Measurements from ENCODE around the gene PSMD1. TPM values are rescaled to one million over a fixed set of nuclear protein-coding genes. Genes with fewer than 3 reads are reported as not detected.

Gene PSMD1
- polyA plus RNA-seq, 1 donor from 2014 or later = 83.8 TPM

- H4K20me1 ChIP-seq (ENCODE audit: insufficient read depth) = no peaks in the 10 kb centered on the region
- H3F3A ChIP-seq (ENCODE audit: insufficient read depth, low read length, poor library complexity, severe bottlenecking) = no peaks in the 10 kb centered on the region
- H3K79me2 ChIP-seq (replicated peaks; ENCODE audit: insufficient read depth, low read length) = no peaks in the 10 kb centered on the region
- no peak overlapping the region for H2AFZ ChIP-seq (ENCODE audit: low read depth, low read length)
- H3K9me3 ChIP-seq (ENCODE audit: low read length) = no peaks in the 10 kb centered on the region
- no peaks in the 10 kb centered on the region for H3K9me2 ChIP-seq (ENCODE audit: insufficient read depth, low read length)
- H3K4me3 ChIP-seq (ENCODE audit: low read length) = no peak overlapping the region
- no peaks in the 10 kb centered on the region for H3K36me3 ChIP-seq (ENCODE audit: insufficient read depth, low read length)
- H3K27ac ChIP-seq (ENCODE audit: low read length) = no peak overlapping the region
- H3K4me2 ChIP-seq (ENCODE audit: low read length) = no peak overlapping the region
- no peak for TF ChIP-seq REST (IDR thresholded peaks at IDR 0.05; ENCODE audit: borderline replicate concordance)
- TF ChIP-seq RAD21 (conservative IDR thresholded peaks at IDR 0.05) = no peak
- TF ChIP-seq TAF1 (IDR thresholded peaks at IDR 0.05; ENCODE audit: low read depth) = no peak
- TF ChIP-seq EZH2 (IDR thresholded peaks at IDR 0.05; ENCODE audit: borderline replicate concordance, insufficient read depth, low read length, poor library complexity, severe bottlenecking) = no peak
- TF ChIP-seq POLR2AphosphoS5 (IDR thresholded peaks at IDR 0.05) = no peak
- TF ChIP-seq MXI1 (conservative IDR thresholded peaks at IDR 0.05; ENCODE audit: poor library complexity, severe bottlenecking) = no peak
- TF ChIP-seq EP300 (conservative IDR thresholded peaks at IDR 0.05; ENCODE audit: poor library complexity, severe bottlenecking) = no peak
- TF ChIP-seq SMC3 (conservative IDR thresholded peaks at IDR 0.05; ENCODE audit: poor library complexity) = no peak
- no peak for TF ChIP-seq CTCF (IDR thresholded peaks at IDR 0.05; ENCODE audit: poor library complexity, severe bottlenecking)
- no peak overlapping the region for H3K9ac ChIP-seq (ENCODE audit: low read length)
- peaks cover 17% of the 10 kb centered on the region for H3K27me3 ChIP-seq (ENCODE audit: insufficient read depth, low read depth, low read length)
These were observed 15.5 kb upstream of the PSMD1 start for GRCh38 chr2:231041061-231041689.

GRCh38 chr2:231043796-231044195 is 12.9 kb upstream of the PSMD1 start:
- no peak for TF ChIP-seq SMC3 (conservative IDR thresholded peaks at IDR 0.05; ENCODE audit: poor library complexity)
- TF ChIP-seq POLR2AphosphoS5 (IDR thresholded peaks at IDR 0.05) = no peak
- TF ChIP-seq RAD21 (conservative IDR thresholded peaks at IDR 0.05) = no peak
- TF ChIP-seq CTCF (IDR thresholded peaks at IDR 0.05; ENCODE audit: poor library complexity, severe bottlenecking) = no peak
- no peak for TF ChIP-seq MXI1 (conservative IDR thresholded peaks at IDR 0.05; ENCODE audit: poor library complexity, severe bottlenecking)
- TF ChIP-seq EP300 (conservative IDR thresholded peaks at IDR 0.05; ENCODE audit: poor library complexity, severe bottlenecking) = no peak
- no peak for TF ChIP-seq EZH2 (IDR thresholded peaks at IDR 0.05; ENCODE audit: borderline replicate concordance, insufficient read depth, low read length, poor library complexity, severe bottlenecking)
- TF ChIP-seq TAF1 (IDR thresholded peaks at IDR 0.05; ENCODE audit: low read depth) = no peak
- TF ChIP-seq REST (IDR thresholded peaks at IDR 0.05; ENCODE audit: borderline replicate concordance) = no peak
- Histone ChIP-seq H3K9me3 (ENCODE audit: low read length) (no peaks in the 10 kb centered on the region), H3K27ac (ENCODE audit: low read length) (no peak overlapping the region)

More at GRCh38 chr2:231043796-231044195, 12.9 kb upstream of the PSMD1 start:
- Histone ChIP-seq H3K4me2 (ENCODE audit: low read length) (no peak overlapping the region), H3K9ac (ENCODE audit: low read length) (no peak overlapping the region), H3F3A (ENCODE audit: insufficient read depth, low read length, poor library complexity, severe bottlenecking) (no peaks in the 10 kb centered on the region), H3K9me2 (ENCODE audit: insufficient read depth, low read length) (no peaks in the 10 kb centered on the region), H4K20me1 (ENCODE audit: insufficient read depth) (no peaks in the 10 kb centered on the region), H3K4me3 (ENCODE audit: low read length) (no peak overlapping the region), H3K79me2 (replicated peaks; ENCODE audit: insufficient read depth, low read length) (no peaks in the 10 kb centered on the region), H3K27me3 (ENCODE audit: insufficient read depth, low read depth, low read length) (peaks cover 2% of the 10 kb centered on the region), H2AFZ (ENCODE audit: low read depth, low read length) (no peak overlapping the region), H3K36me3 (ENCODE audit: insufficient read depth, low read length) (no peaks in the 10 kb centered on the region)
